WTC11 (cell line): Measurements from ENCODE around the gene CDK5RAP2. TPM values are rescaled to one million over a fixed set of nuclear protein-coding genes. Genes with fewer than 3 reads are reported as not detected.

Experiments
- ATAC-seq: fragments of 200-7000 bp; cut with Tn5 transposase; 2 replicates; pipeline ENCODE4 v1.10.0; 2021; ENCODE audit warnings: mild to moderate bottlenecking, moderate library complexity
- CTCF ChIA-PET: fragments of 300-600 bp; sonication (Branson Sonifier 250); formaldehyde crosslinking; loops from one replicate; lab custom pipeline; 2021; ENCODE audit warnings: antibody characterized with exemption; lab: Charles Lee
- POLR2A ChIA-PET: fragments of 350-600 bp; sonication (Branson Sonifier 250); formaldehyde crosslinking; loops from one replicate; lab custom pipeline; 2021; ENCODE audit warnings: antibody characterized with exemption; lab: Charles Lee
- DNase-seq: peaks from one replicate; pipeline ENCODE4 v3.0.0; 2021; ENCODE audit warnings: low spot score
- H3K27ac Mint-ChIP-seq: 2 replicates; pipeline ENCODE4 v1.8.0; 2021; ENCODE audit warnings: mixed read lengths
- H3K27me3 Mint-ChIP-seq: 2 replicates; pipeline ENCODE4 v1.8.0; 2021; ENCODE audit warnings: low read depth, mild to moderate bottlenecking, moderate library complexity, mixed read lengths
- H3K36me3 Mint-ChIP-seq: 2 replicates; pipeline ENCODE4 v1.8.0; 2021; ENCODE audit warnings: mixed read lengths
- H3K4me1 Mint-ChIP-seq: 2 replicates; pipeline ENCODE4 v1.8.0; 2022; ENCODE audit warnings: mixed read lengths
- H3K4me3 Mint-ChIP-seq: 2 replicates; pipeline ENCODE4 v1.8.0; 2021; ENCODE audit warnings: mild to moderate bottlenecking, moderate library complexity, mixed read lengths
- H3K9me3 Mint-ChIP-seq: 2 replicates; pipeline ENCODE4 v1.8.0; 2021; ENCODE audit warnings: mixed read lengths
- AR ChIP-seq: fragments of 250-450 bp; sonication (Bioruptor Pico); IDR thresholded peaks from 2 replicates; pipeline ENCODE4 v1.9.0; 2021; ENCODE audit warnings: mild to moderate bottlenecking
- CREM ChIP-seq: sonication (generic); formaldehyde crosslinking; IDR thresholded peaks from 2 replicates; pipeline ENCODE4 v1.8.1; 2022; ENCODE audit warnings: mild to moderate bottlenecking, missing genetic modification reagents, moderate library complexity
- E2F5 ChIP-seq: sonication (generic); formaldehyde crosslinking; IDR thresholded peaks from 2 replicates; pipeline ENCODE4 v1.8.1; 2022; ENCODE audit warnings: mild to moderate bottlenecking, moderate library complexity, missing genetic modification reagents
- ELF4 ChIP-seq: sonication (generic); formaldehyde crosslinking; IDR thresholded peaks from 2 replicates; pipeline ENCODE4 v1.8.1; 2022; ENCODE audit warnings: low read depth, mild to moderate bottlenecking, moderate library complexity, missing genetic modification reagents
- FOXJ3 ChIP-seq: sonication (generic); formaldehyde crosslinking; IDR thresholded peaks from 2 replicates; pipeline ENCODE4 v1.9.0; 2021; ENCODE audit warnings: missing genetic modification reagents, mild to moderate bottlenecking, borderline replicate concordance
- HMGA2 ChIP-seq: fragments of 250-450 bp; sonication (Bioruptor Pico); IDR thresholded peaks from 2 replicates; pipeline ENCODE4 v1.4.0; 2021; ENCODE audit warnings: mild to moderate bottlenecking, moderate library complexity
- IRF2 ChIP-seq: sonication (generic); formaldehyde crosslinking; IDR thresholded peaks from 2 replicates; pipeline ENCODE4 v1.8.0; 2022; ENCODE audit warnings: low read depth, missing genetic modification reagents, borderline replicate concordance
- JUN ChIP-seq: sonication (generic); formaldehyde crosslinking; IDR thresholded peaks from 2 replicates; pipeline ENCODE4 v1.8.0; 2023; ENCODE audit warnings: mild to moderate bottlenecking, missing genetic modification reagents
- MXD4 ChIP-seq: fragments of 250-450 bp; sonication (Bioruptor Pico); IDR thresholded peaks from 2 replicates; pipeline ENCODE4 v1.8.0; 2021; ENCODE audit warnings: mild to moderate bottlenecking, moderate library complexity, borderline replicate concordance
- NFATC4 ChIP-seq: fragments of 250-450 bp; sonication (Bioruptor Pico); IDR thresholded peaks from 2 replicates; pipeline ENCODE4 v1.9.0; 2021; ENCODE audit warnings: mild to moderate bottlenecking
- NFYB ChIP-seq: sonication (generic); formaldehyde crosslinking; conservative IDR thresholded peaks from 2 replicates; pipeline ENCODE4 v1.8.0; 2022; ENCODE audit warnings: low read depth, missing genetic modification reagents
- NR1H2 ChIP-seq: sonication (generic); formaldehyde crosslinking; IDR thresholded peaks from 2 replicates; pipeline ENCODE4 v1.9.0; 2021; ENCODE audit warnings: mild to moderate bottlenecking, moderate library complexity, missing genetic modification reagents
- NR3C1 ChIP-seq: sonication (generic); formaldehyde crosslinking; conservative IDR thresholded peaks from 2 replicates; pipeline ENCODE4 v1.8.1; 2023; ENCODE audit warnings: low read depth, mild to moderate bottlenecking, missing genetic modification reagents
- RELA ChIP-seq: sonication (generic); formaldehyde crosslinking; IDR thresholded peaks from 2 replicates; pipeline ENCODE4 v1.8.1; 2022; ENCODE audit warnings: missing genetic modification reagents, mild to moderate bottlenecking, borderline replicate concordance
- SMAD3 ChIP-seq: sonication (generic); formaldehyde crosslinking; IDR thresholded peaks from 2 replicates; pipeline ENCODE4 v1.8.0; 2022; ENCODE audit warnings: missing genetic modification reagents, mild to moderate bottlenecking, borderline replicate concordance
- TEAD4 ChIP-seq: sonication (generic); formaldehyde crosslinking; IDR thresholded peaks from 2 replicates; pipeline ENCODE4 v1.8.0; 2022; ENCODE audit warnings: mild to moderate bottlenecking, missing genetic modification reagents
- USF1 ChIP-seq: sonication (generic); formaldehyde crosslinking; IDR thresholded peaks from 2 replicates; pipeline ENCODE4 v1.8.0; 2022; ENCODE audit warnings: mild to moderate bottlenecking, missing genetic modification reagents
- ZBTB21 ChIP-seq: sonication (generic); formaldehyde crosslinking; IDR thresholded peaks from 2 replicates; pipeline ENCODE4 v1.8.1; 2023; ENCODE audit warnings: mild to moderate bottlenecking, missing genetic modification reagents, borderline replicate concordance
- ZNF232 ChIP-seq: sonication (generic); formaldehyde crosslinking; IDR thresholded peaks from 2 replicates; pipeline ENCODE4 v1.8.0; 2022; ENCODE audit warnings: mild to moderate bottlenecking, missing genetic modification reagents
- ZNF317 ChIP-seq: sonication (generic); formaldehyde crosslinking; IDR thresholded peaks from 2 replicates; pipeline ENCODE4 v1.8.1; 2023; ENCODE audit warnings: low read depth, mild to moderate bottlenecking, moderate library complexity, missing genetic modification reagents, borderline replicate concordance
- ZNF416 ChIP-seq: fragments of 250-450 bp; sonication (Bioruptor Pico); IDR thresholded peaks from 2 replicates; pipeline ENCODE4 v1.9.0; 2021; ENCODE audit warnings: mild to moderate bottlenecking, inconsistent platforms
- ZSCAN18 ChIP-seq: fragments of 250-450 bp; sonication (Bioruptor Pico); IDR thresholded peaks from 2 replicates; pipeline ENCODE4 v2.1.2; 2022; ENCODE audit warnings: mild to moderate bottlenecking, moderate library complexity
- total RNA-seq: library from RNA; stranded (reverse); gene quantifications from 3 replicates; pipeline ENCODE4 v1.2.3, GENCODE V29; 2021
- TF ChIP-seq, protein P1 (sequence below): sonication (generic); formaldehyde crosslinking; conservative IDR thresholded peaks from 2 replicates; pipeline ENCODE4 v1.8.1; 2022; ENCODE audit warnings: mild to moderate bottlenecking, missing genetic modification reagents
- TF ChIP-seq, protein P2 (sequence below): sonication (generic); formaldehyde crosslinking; conservative IDR thresholded peaks from 2 replicates; pipeline ENCODE4 v1.8.1; 2023; ENCODE audit warnings: mild to moderate bottlenecking, low read depth, missing genetic modification reagents, moderate library complexity

CDK5RAP2 gene
- total RNA-seq, 1 experiment from 2014 or later, result 48.3 TPM

- no peak for TF ChIP-seq AR (CRISPR knock-in tag)
Observed at GRCh38 chr9:120421977-120422376, 158.0 kb downstream of the CDK5RAP2 start (continued).

DNA sequence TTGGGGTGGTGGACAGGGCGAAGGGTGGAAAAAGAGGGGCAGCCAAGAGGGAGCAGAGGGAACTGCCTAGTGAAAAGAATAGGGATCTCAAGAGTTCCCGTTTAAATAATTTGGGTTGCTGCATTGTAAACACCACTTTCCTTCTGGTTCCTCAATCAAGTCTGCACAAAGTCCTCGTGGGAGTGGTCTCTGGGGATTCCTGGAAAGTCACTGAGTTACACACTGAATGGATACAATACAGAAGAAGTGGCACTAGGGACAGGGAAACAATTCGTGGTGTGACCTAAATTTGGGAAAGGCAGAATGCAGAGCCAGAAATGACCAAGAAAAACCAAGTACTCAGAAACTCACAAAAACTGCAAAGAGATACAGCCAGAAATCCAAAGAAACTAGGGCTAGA is 161.7 kb downstream of the CDK5RAP2 start:
- Mint-ChIP-seq H3K27me3 (no peaks in the 10 kb centered on the region), H3K27ac (peak overlapping the region; percentile 14; the same call in 1 of the 2 replicates), H3K4me1 (peaks cover 46% of the 10 kb centered on the region), H3K9me3 (no peaks in the 10 kb centered on the region), H3K4me3 (no peak overlapping the region), H3K36me3 (peaks cover 20% of the 10 kb centered on the region)
- ChIA-PET CTCF (no interaction called here), POLR2A (no interaction called here)
- TF ChIP-seq ZNF416, result no peak
- TF ChIP-seq TEAD4 (CRISPR knock-in tag), result no peak
- no peak for TF ChIP-seq JUN (CRISPR knock-in tag)
- TF ChIP-seq ELF4 (CRISPR knock-in tag), result no peak
- TF ChIP-seq NFYB (CRISPR knock-in tag), result no peak
- TF ChIP-seq SMAD3 (CRISPR knock-in tag), result no peak
- no peak for TF ChIP-seq HMGA2
- TF ChIP-seq USF1 (CRISPR knock-in tag), result no peak
- TF ChIP-seq ZBTB21 (CRISPR knock-in tag), result no peak
- no peak for TF ChIP-seq ZNF232 (CRISPR knock-in tag)
- no peak for TF ChIP-seq ZSCAN18 (CRISPR knock-in tag)
- ATAC-seq (no peak), DNase-seq (no peak)

GRCh38 chr9:120416781-120417427 is 163.1 kb downstream of the CDK5RAP2 start:
- H3K27ac Mint-ChIP-seq, result peak overlapping the region; percentile 54; the same call in 1 of the 2 replicates
- H3K36me3 Mint-ChIP-seq, result peaks cover 22% of the 10 kb centered on the region
- ChIA-PET POLR2A (no interaction called here), CTCF (no interaction called here)
- no peak overlapping the region for H3K4me3 Mint-ChIP-seq
- ATAC-seq (no peak), DNase-seq (no peak)
- no peaks in the 10 kb centered on the region for H3K27me3 Mint-ChIP-seq
- H3K9me3 Mint-ChIP-seq, result no peaks in the 10 kb centered on the region
- peaks cover 51% of the 10 kb centered on the region for H3K4me1 Mint-ChIP-seq
- TF ChIP-seq NFATC4 (no peak), E2F5 (CRISPR knock-in tag) (no peak), ZNF317 (CRISPR knock-in tag) (no peak), SMAD3 (CRISPR knock-in tag) (no peak), RELA (CRISPR knock-in tag) (no peak), FOXJ3 (CRISPR knock-in tag) (no peak), ZBTB21 (CRISPR knock-in tag) (no peak), CREM (CRISPR knock-in tag) (no peak), TEAD4 (CRISPR knock-in tag) (no peak), MXD4 (no peak), NR3C1 (CRISPR knock-in tag) (no peak), NR1H2 (no peak), IRF2 (CRISPR knock-in tag) (no peak)
- TF ChIP-seq, protein P1, sequence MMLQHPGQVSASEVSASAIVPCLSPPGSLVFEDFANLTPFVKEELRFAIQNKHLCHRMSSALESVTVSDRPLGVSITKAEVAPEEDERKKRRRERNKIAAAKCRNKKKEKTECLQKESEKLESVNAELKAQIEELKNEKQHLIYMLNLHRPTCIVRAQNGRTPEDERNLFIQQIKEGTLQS (CRISPR knock-in tag), result no peak
- TF ChIP-seq, protein P2, sequence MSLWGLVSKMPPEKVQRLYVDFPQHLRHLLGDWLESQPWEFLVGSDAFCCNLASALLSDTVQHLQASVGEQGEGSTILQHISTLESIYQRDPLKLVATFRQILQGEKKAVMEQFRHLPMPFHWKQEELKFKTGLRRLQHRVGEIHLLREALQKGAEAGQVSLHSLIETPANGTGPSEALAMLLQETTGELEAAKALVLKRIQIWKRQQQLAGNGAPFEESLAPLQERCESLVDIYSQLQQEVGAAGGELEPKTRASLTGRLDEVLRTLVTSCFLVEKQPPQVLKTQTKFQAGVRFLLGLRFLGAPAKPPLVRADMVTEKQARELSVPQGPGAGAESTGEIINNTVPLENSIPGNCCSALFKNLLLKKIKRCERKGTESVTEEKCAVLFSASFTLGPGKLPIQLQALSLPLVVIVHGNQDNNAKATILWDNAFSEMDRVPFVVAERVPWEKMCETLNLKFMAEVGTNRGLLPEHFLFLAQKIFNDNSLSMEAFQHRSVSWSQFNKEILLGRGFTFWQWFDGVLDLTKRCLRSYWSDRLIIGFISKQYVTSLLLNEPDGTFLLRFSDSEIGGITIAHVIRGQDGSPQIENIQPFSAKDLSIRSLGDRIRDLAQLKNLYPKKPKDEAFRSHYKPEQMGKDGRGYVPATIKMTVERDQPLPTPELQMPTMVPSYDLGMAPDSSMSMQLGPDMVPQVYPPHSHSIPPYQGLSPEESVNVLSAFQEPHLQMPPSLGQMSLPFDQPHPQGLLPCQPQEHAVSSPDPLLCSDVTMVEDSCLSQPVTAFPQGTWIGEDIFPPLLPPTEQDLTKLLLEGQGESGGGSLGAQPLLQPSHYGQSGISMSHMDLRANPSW (CRISPR knock-in tag), result no peak
